CD14-positive monocyte (primary cell): ENCODE measurements around the gene LHX4. TPM values are rescaled to one million over a fixed set of nuclear protein-coding genes. Genes with fewer than 3 reads are reported as not detected.

Experiments
- DNase-seq, 3 donors: peaks; one replicate each; pipeline ENCODE4 v3.0.0-alpha.2; 2011 to 2022
- H2AFZ ChIP-seq: 2 replicates; pipeline ENCODE4 v1.6.0; 2012; ENCODE audit warnings: mild to moderate bottlenecking, low read depth, low read length, inconsistent platforms; ENCODE audit not compliant: insufficient read depth, poor library complexity, severe bottlenecking
- H3K27ac ChIP-seq, 2 donors: 1 replicate in 1 of 2; 2 replicates in 1 of 2; pipeline ENCODE4 v1.5.1; 2012 to 2013; ENCODE audit warnings: low read length in 2 of 2, control low read depth in 1 of 2, inconsistent platforms in 1 of 2, low read depth in 1 of 2, mild to moderate bottlenecking in 1 of 2
- H3K27me3 ChIP-seq, 2 donors: one replicate each; pipeline versions ENCODE4 v1.6.0 to v1.6.1; 2011 to 2013; ENCODE audit warnings: low read length in 2 of 2; ENCODE audit not compliant: control insufficient read depth in 2 of 2, insufficient read depth in 2 of 2
- H3K36me3 ChIP-seq, 2 donors: replicated peaks in 1 of 2; 1 replicate in 1 of 2; 2 replicates in 1 of 2; pipeline versions ENCODE4 v1.5.1 to v1.6.1; 2012 to 2013; ENCODE audit warnings: low read length in 2 of 2, control low read depth in 1 of 2, inconsistent platforms in 1 of 2, mild to moderate bottlenecking in 1 of 2; ENCODE audit not compliant: insufficient read depth in 2 of 2, control insufficient read depth in 1 of 2
- H3K4me1 ChIP-seq, 2 donors: 1 replicate in 1 of 2; 2 replicates in 1 of 2; pipeline versions ENCODE4 v1.5.1 to v1.6.1; 2012 to 2013; ENCODE audit warnings: low read length in 2 of 2, control low read depth in 1 of 2, inconsistent platforms in 1 of 2, mild to moderate bottlenecking in 1 of 2, moderate library complexity in 1 of 2; ENCODE audit not compliant: insufficient read depth in 2 of 2, control insufficient read depth in 1 of 2
- H3K4me2 ChIP-seq: replicated peaks from 2 replicates; pipeline ENCODE3; 2012; ENCODE audit warnings: low read length, moderate library complexity, mild to moderate bottlenecking; ENCODE audit not compliant: poor library complexity, severe bottlenecking; ENCODE audit errors: extremely low read depth
- H3K4me3 ChIP-seq, 3 experiments: fragments of 200-600 bp in 1 of 3; sonication (generic) in 1 of 3; replicated peaks in 1 of 3; 1 replicate in 2 of 3; 2 replicates in 1 of 3; pipeline ENCODE4 v1.5.1; 2011 to 2013; ENCODE audit warnings: low read length in 3 of 3, mild to moderate bottlenecking in 3 of 3, control low read depth in 2 of 3, low read depth in 2 of 3, inconsistent platforms in 1 of 3, moderate library complexity in 1 of 3
- H3K79me2 ChIP-seq: 2 replicates; pipeline ENCODE4 v1.6.0; 2012; ENCODE audit warnings: mild to moderate bottlenecking, control low read depth, inconsistent platforms, low read length, moderate library complexity; ENCODE audit not compliant: insufficient read depth
- H3K9ac ChIP-seq: 2 replicates; pipeline ENCODE4 v1.6.0; 2017; ENCODE audit warnings: low read length, mild to moderate bottlenecking; ENCODE audit not compliant: insufficient read depth, poor library complexity, severe bottlenecking
- H3K9me3 ChIP-seq, 2 donors: replicated peaks in 1 of 2; 1 replicate in 1 of 2; 2 replicates in 1 of 2; pipeline versions ENCODE4 v1.5.1 to v1.6.1; 2012 to 2013; ENCODE audit warnings: low read length in 2 of 2, control low read depth in 1 of 2; ENCODE audit not compliant: control insufficient read depth in 1 of 2, insufficient read depth in 1 of 2
- H4K20me1 ChIP-seq: 2 replicates; pipeline ENCODE4 v1.6.0; 2012; ENCODE audit warnings: mild to moderate bottlenecking, low read length, control low read depth, moderate library complexity; ENCODE audit not compliant: insufficient read depth
- H3K27ac Mint-ChIP-seq, 7 donors: one replicate each; pipeline ENCODE4 v1.8.0; 2020; ENCODE audit warnings: mild to moderate bottlenecking in 7 of 7, mixed read lengths in 7 of 7, moderate library complexity in 6 of 7, inconsistent platforms in 2 of 7
- H3K27me3 Mint-ChIP-seq, 3 donors: one replicate each; pipeline ENCODE4 v1.8.0; 2021 to 2022; ENCODE audit warnings: low read depth in 3 of 3, mild to moderate bottlenecking in 3 of 3, mixed read lengths in 3 of 3, moderate library complexity in 3 of 3, inconsistent platforms in 1 of 3
- H3K36me3 Mint-ChIP-seq, 2 donors: one replicate each; pipeline ENCODE4 v1.8.0; 2020; ENCODE audit warnings: mixed read lengths in 2 of 2, inconsistent platforms in 1 of 2, mild to moderate bottlenecking in 1 of 2
- H3K4me1 Mint-ChIP-seq: one replicate; pipeline ENCODE4 v1.8.0; 2020; ENCODE audit warnings: mild to moderate bottlenecking, mixed read lengths
- H3K4me3 Mint-ChIP-seq, 2 donors: one replicate each; pipeline ENCODE4 v1.8.0; 2020; ENCODE audit warnings: mild to moderate bottlenecking in 2 of 2, mixed read lengths in 2 of 2, moderate library complexity in 1 of 2
- H3K9me3 Mint-ChIP-seq, 7 donors: one replicate each; pipeline ENCODE4 v1.8.0; 2020 to 2022; ENCODE audit warnings: mixed read lengths in 7 of 7, mild to moderate bottlenecking in 6 of 7, moderate library complexity in 6 of 7, inconsistent platforms in 2 of 7
- CTCF ChIP-seq: fragments of 200-600 bp; IDR thresholded peaks from one replicate; pipeline ENCODE4 v1.8.0; 2022; ENCODE audit warnings: antibody characterized with exemption, mild to moderate bottlenecking
- whole genome bisulfite sequencing: methylation state at CpG from one replicate; pipeline ENCODE4 v1.1.5; 2013; ENCODE audit warnings: missing lambda C conversion rate; ENCODE audit not compliant: insufficient coverage; 5-methylcytosine and 5-hydroxymethylcytosine counted together
- intact Hi-C, 2 donors: fragments of 100-400 bp; cut with micrococcal nuclease; formaldehyde crosslinking; loops; one replicate each; pipeline versions ENCODE4 v1.15.0 to v1.15.1; 2023
- polyA plus RNA-seq, 3 donors: library from polyadenylated mRNA; depleted of rRNA in 1 of 3; unstranded in 2 of 3; stranded (reverse) in 1 of 3; fragments of 300-500 nt in 2 of 3; fragments of >200 nt in 1 of 3; fragmentation: Illumina TruSeq in 2 of 3; gene quantifications; 1 replicate in 2 of 3; 2 replicates in 1 of 3; pipeline ENCODE4 v1.2.3, GENCODE V29; 2012 to 2021

The LHX4 gene
- polyA plus RNA-seq, 3 donors, result not detected

GRCh38 chr1:180204231-180204630, 25.8 kb upstream of the LHX4 start:
- H3K36me3 Mint-ChIP-seq, result peaks cover 1 to 15% of the 10 kb centered on the region in 2 donors
- H3K79me2 ChIP-seq, result no peaks in the 10 kb centered on the region
- no peak overlapping the region for H3K4me3 ChIP-seq
- H3K9me3 ChIP-seq, result no peaks in the 10 kb centered on the region
- H4K20me1 ChIP-seq, result no peaks in the 10 kb centered on the region
- H3K27ac Mint-ChIP-seq, result no peak overlapping the region
- intact Hi-C loops, result no loop called here
- H3K27me3 ChIP-seq, result no peaks in the 10 kb centered on the region
- H3K9me3 Mint-ChIP-seq, result no peaks in the 10 kb centered on the region
- H3K27ac ChIP-seq, result no peak overlapping the region
- DNase-seq, result no peak
- H3K4me1 Mint-ChIP-seq, result peaks cover 13% of the 10 kb centered on the region
- H3K4me3 Mint-ChIP-seq, result no peak overlapping the region
- peaks cover 10 to 12% of the 10 kb centered on the region in 2 donors for H3K4me1 ChIP-seq
- H3K9ac ChIP-seq, result no peak overlapping the region
- no peak overlapping the region for H2AFZ ChIP-seq
- TF ChIP-seq CTCF, result no peak
- WGBS, result 86% methylated on average over 2 of the region's 6 CpGs
- peaks cover 0 to 15% of the 10 kb centered on the region in 2 donors for H3K36me3 ChIP-seq
- no peak overlapping the region for H3K4me2 ChIP-seq
- H3K27me3 Mint-ChIP-seq, result peaks cover 0 to 8% (median 4%) of the 10 kb centered on the region in 3 donors

DNA sequence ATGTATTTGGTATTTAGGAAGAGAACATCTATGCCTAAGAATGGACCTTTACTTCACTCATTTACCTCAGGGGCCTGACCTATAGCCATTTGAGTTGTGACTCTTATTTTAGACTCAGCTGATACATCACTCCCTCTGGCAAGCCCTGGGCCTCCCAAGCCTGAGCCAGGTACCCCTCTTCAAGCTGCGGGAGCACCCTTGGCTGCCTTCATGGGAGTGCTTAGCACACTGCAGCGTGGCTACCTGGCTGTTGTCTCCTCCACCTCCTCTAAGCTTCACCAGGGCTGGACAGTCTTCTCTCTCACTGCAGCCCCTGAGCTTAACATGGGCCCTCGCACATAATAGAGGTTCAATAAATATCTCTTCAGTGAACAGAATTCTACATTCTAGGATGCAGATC, 23.5 kb upstream of the LHX4 start:
- Histone ChIP-seq H3K79me2 (no peaks in the 10 kb centered on the region), H3K27me3 (no peaks in the 10 kb centered on the region), H3K9me3 (no peaks in the 10 kb centered on the region), H3K4me3 (no peak overlapping the region), H4K20me1 (no peaks in the 10 kb centered on the region), H3K4me1 (peaks cover 10 to 12% of the 10 kb centered on the region in 2 donors), H2AFZ (no peak overlapping the region), H3K36me3 (no peaks in the 10 kb centered on the region), H3K27ac (no peak overlapping the region), H3K9ac (no peak overlapping the region), H3K4me2 (no peak overlapping the region)
- no peak for TF ChIP-seq CTCF
- H3K27me3 Mint-ChIP-seq, result peaks cover 3 to 13% (median 4%) of the 10 kb centered on the region in 3 donors
- no peaks in the 10 kb centered on the region for H3K9me3 Mint-ChIP-seq
- no peak for DNase-seq
- WGBS, result 92% methylated on average over 3 of the region's 3 CpGs
- H3K36me3 Mint-ChIP-seq, result no peaks in the 10 kb centered on the region
- no peak overlapping the region for H3K4me3 Mint-ChIP-seq
- H3K27ac Mint-ChIP-seq, result peak overlapping the region in 1 of 7 donors; percentile 25
- H3K4me1 Mint-ChIP-seq, result peaks cover 13% of the 10 kb centered on the region
- intact Hi-C loops, result no loop called here
